HepG2 (cell line): ENCODE data around the gene NYNRIN. TPM values are rescaled to one million over a fixed set of nuclear protein-coding genes. Genes with fewer than 3 reads are reported as not detected.

Source experiments
- AGO1 ChIP-seq: fragments of 200-400 bp; formaldehyde crosslinking; IDR thresholded peaks from 2 replicates; pipeline ENCODE4 v1.6.1; 2017; ENCODE audit warnings: mild to moderate bottlenecking, low read depth, low read length, moderate library complexity; ENCODE audit not compliant: poor library complexity, severe bottlenecking
- FOXC1 ChIP-seq: sonication (generic); formaldehyde crosslinking; IDR thresholded peaks from 2 replicates; pipeline ENCODE4 v1.8.0; 2022; ENCODE audit warnings: mild to moderate bottlenecking, missing genetic modification reagents, borderline replicate concordance
- KLF16 ChIP-seq, 2 experiments: sonication (generic) in 1 of 2; formaldehyde crosslinking in 1 of 2; IDR thresholded peaks; 2 replicates each; pipeline versions ENCODE4 v1.6.1 to v1.8.0; 2016 to 2023; ENCODE audit warnings: missing genetic modification reagents in 2 of 2, missing compliant biosample characterization in 1 of 2
- NFE2L2 ChIP-seq: fragments of 150-350 bp; IDR thresholded peaks from 2 replicates; pipeline ENCODE4 v1.6.1; 2014; ENCODE audit warnings: low read length
- ZNF619 ChIP-seq: sonication (generic); formaldehyde crosslinking; IDR thresholded peaks from 2 replicates; pipeline ENCODE4 v1.4.0; 2020; ENCODE audit warnings: mild to moderate bottlenecking, missing genetic modification reagents
- ZSCAN25 ChIP-seq: sonication (generic); formaldehyde crosslinking; IDR thresholded peaks from 2 replicates; pipeline ENCODE4 v1.8.0; 2022; ENCODE audit warnings: mild to moderate bottlenecking, missing genetic modification reagents
- polyA plus RNA-seq, 8 experiments: library from polyadenylated mRNA; depleted of rRNA in 3 of 8; stranded (reverse) in 7 of 8; unstranded in 1 of 8; fragments of >200 nt; fragmentation: Illumina TruSeq in 4 of 8; extraction: Trizol in 4 of 8; gene quantifications; 2 replicates each; pipeline versions ENCODE4 v1.2.1 to v1.2.3, GENCODE V29; 2011 to 2016; ENCODE audit warnings: low read depth in 4 of 8, missing spikeins in 1 of 8, mixed read lengths in 1 of 8; ENCODE audit not compliant: insufficient read depth in 1 of 8
- total RNA-seq, 5 experiments: library from RNA; depleted of rRNA; stranded (reverse); fragments of >200 nt; fragmentation: Illumina TruSeq; extraction: Trizol; gene quantifications; 2 replicates each; pipeline ENCODE4 v1.2.3, GENCODE V29; 2016; ENCODE audit warnings: low read depth in 1 of 5
- TF ChIP-seq, protein P1 (sequence below): sonication (generic); formaldehyde crosslinking; IDR thresholded peaks from 2 replicates; pipeline ENCODE4 v1.4.0; 2020; ENCODE audit warnings: mild to moderate bottlenecking, missing genetic modification reagents
- TF ChIP-seq, protein P2 (sequence below): sonication (generic); formaldehyde crosslinking; IDR thresholded peaks from 2 replicates; pipeline ENCODE4 v1.4.0; 2020; ENCODE audit warnings: missing genetic modification reagents
- TF ChIP-seq, protein P3 (sequence below): sonication (generic); formaldehyde crosslinking; conservative IDR thresholded peaks from 2 replicates; pipeline ENCODE4 v1.8.0; 2022; ENCODE audit warnings: missing genetic modification reagents
- TF ChIP-seq, protein P4 (sequence below): sonication (generic); formaldehyde crosslinking; IDR thresholded peaks from 2 replicates; pipeline ENCODE4 v1.9.0; 2021; ENCODE audit warnings: mild to moderate bottlenecking, missing genetic modification reagents
- TF ChIP-seq, protein P5 (sequence below): sonication (generic); formaldehyde crosslinking; IDR thresholded peaks from 2 replicates; pipeline ENCODE4 v1.8.1; 2023; ENCODE audit warnings: mild to moderate bottlenecking, inconsistent platforms, moderate library complexity, missing genetic modification reagents, borderline replicate concordance

The NYNRIN gene
- total and polyA plus RNA-seq, 2 of the 13 experiments (the other 11 are each of a cell fraction or from before 2014, with no cell fraction given) = 0.63 to 1.1 TPM

DNA sequence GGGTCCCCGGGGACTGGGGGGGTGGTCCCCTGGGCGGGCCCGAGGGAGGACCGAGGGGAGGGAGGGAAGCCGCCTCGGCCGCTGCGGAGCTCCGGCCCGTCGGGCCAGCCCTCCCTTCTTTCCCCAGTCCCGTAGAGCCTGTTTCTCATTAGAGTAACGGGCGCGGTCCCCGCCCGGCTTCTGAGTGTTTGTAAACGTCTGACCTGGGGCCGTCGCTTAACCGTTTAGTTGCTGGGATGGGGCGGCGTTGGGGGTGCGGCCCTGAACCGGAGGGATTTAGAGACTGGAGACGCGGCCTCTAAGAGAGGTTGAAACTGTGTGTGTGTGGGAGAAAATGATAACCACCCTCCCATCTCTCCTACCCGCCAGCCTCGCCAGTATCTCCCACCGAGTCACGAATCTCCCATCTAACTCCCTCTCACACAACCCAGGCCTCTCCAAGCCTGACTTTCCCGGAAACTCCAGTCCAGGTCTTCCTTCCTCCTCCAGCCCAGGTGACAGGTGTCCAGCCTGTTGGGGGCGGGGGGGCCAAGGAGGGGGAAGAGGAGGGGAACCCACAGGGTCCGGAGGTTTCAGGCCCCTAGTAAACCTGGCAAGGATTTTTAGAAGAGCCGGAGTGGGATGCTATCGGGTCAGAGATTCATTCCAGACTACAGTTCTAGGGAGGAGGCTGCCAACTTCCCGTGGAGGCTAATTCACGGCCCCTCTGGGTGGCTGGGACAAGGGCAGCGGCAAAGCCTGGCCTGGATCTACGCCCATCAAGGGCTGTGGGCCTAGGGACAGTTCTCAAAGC, 31.9 kb upstream of the NYNRIN start (continued):
- TF ChIP-seq, protein P1, sequence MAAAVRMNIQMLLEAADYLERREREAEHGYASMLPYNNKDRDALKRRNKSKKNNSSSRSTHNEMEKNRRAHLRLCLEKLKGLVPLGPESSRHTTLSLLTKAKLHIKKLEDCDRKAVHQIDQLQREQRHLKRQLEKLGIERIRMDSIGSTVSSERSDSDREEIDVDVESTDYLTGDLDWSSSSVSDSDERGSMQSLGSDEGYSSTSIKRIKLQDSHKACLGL (CRISPR knock-in tag) = no peak
- TF ChIP-seq KLF16 (CRISPR knock-in tag; IDR thresholded peaks at IDR 0.05) (0 out of 4 replicates have a peak, but pooled peaks of 1 of the 2 experiments have one; percentile 37), ZSCAN25 (CRISPR knock-in tag) (no peak), AGO1 (peak; percentile 11), NFE2L2 (no peak), FOXC1 (CRISPR knock-in tag) (peak; percentile 67; the same call in 1 of the 2 replicates), ZNF619 (CRISPR knock-in tag) (peak; percentile 73)
- TF ChIP-seq, protein P2, sequence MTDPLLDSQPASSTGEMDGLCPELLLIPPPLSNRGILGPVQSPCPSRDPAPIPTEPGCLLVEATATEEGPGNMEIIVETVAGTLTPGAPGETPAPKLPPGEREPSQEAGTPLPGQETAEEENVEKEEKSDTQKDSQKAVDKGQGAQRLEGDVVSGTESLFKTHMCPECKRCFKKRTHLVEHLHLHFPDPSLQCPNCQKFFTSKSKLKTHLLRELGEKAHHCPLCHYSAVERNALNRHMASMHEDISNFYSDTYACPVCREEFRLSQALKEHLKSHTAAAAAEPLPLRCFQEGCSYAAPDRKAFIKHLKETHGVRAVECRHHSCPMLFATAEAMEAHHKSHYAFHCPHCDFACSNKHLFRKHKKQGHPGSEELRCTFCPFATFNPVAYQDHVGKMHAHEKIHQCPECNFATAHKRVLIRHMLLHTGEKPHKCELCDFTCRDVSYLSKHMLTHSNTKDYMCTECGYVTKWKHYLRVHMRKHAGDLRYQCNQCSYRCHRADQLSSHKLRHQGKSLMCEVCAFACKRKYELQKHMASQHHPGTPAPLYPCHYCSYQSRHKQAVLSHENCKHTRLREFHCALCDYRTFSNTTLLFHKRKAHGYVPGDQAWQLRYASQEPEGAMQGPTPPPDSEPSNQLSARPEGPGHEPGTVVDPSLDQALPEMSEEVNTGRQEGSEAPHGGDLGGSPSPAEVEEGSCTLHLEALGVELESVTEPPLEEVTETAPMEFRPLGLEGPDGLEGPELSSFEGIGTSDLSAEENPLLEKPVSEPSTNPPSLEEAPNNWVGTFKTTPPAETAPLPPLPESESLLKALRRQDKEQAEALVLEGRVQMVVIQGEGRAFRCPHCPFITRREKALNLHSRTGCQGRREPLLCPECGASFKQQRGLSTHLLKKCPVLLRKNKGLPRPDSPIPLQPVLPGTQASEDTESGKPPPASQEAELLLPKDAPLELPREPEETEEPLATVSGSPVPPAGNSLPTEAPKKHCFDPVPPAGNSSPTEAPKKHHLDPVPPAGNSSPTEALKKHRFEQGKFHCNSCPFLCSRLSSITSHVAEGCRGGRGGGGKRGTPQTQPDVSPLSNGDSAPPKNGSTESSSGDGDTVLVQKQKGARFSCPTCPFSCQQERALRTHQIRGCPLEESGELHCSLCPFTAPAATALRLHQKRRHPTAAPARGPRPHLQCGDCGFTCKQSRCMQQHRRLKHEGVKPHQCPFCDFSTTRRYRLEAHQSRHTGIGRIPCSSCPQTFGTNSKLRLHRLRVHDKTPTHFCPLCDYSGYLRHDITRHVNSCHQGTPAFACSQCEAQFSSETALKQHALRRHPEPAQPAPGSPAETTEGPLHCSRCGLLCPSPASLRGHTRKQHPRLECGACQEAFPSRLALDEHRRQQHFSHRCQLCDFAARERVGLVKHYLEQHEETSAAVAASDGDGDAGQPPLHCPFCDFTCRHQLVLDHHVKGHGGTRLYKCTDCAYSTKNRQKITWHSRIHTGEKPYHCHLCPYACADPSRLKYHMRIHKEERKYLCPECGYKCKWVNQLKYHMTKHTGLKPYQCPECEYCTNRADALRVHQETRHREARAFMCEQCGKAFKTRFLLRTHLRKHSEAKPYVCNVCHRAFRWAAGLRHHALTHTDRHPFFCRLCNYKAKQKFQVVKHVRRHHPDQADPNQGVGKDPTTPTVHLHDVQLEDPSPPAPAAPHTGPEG (CRISPR knock-in tag) = 0 out of 2 replicates have a peak, but pooled peaks have one; percentile 54
- TF ChIP-seq, protein P3, sequence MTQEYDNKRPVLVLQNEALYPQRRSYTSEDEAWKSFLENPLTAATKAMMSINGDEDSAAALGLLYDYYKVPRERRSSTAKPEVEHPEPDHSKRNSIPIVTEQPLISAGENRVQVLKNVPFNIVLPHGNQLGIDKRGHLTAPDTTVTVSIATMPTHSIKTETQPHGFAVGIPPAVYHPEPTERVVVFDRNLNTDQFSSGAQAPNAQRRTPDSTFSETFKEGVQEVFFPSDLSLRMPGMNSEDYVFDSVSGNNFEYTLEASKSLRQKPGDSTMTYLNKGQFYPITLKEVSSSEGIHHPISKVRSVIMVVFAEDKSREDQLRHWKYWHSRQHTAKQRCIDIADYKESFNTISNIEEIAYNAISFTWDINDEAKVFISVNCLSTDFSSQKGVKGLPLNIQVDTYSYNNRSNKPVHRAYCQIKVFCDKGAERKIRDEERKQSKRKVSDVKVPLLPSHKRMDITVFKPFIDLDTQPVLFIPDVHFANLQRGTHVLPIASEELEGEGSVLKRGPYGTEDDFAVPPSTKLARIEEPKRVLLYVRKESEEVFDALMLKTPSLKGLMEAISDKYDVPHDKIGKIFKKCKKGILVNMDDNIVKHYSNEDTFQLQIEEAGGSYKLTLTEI (CRISPR knock-in tag) = no peak
- TF ChIP-seq, protein P4, sequence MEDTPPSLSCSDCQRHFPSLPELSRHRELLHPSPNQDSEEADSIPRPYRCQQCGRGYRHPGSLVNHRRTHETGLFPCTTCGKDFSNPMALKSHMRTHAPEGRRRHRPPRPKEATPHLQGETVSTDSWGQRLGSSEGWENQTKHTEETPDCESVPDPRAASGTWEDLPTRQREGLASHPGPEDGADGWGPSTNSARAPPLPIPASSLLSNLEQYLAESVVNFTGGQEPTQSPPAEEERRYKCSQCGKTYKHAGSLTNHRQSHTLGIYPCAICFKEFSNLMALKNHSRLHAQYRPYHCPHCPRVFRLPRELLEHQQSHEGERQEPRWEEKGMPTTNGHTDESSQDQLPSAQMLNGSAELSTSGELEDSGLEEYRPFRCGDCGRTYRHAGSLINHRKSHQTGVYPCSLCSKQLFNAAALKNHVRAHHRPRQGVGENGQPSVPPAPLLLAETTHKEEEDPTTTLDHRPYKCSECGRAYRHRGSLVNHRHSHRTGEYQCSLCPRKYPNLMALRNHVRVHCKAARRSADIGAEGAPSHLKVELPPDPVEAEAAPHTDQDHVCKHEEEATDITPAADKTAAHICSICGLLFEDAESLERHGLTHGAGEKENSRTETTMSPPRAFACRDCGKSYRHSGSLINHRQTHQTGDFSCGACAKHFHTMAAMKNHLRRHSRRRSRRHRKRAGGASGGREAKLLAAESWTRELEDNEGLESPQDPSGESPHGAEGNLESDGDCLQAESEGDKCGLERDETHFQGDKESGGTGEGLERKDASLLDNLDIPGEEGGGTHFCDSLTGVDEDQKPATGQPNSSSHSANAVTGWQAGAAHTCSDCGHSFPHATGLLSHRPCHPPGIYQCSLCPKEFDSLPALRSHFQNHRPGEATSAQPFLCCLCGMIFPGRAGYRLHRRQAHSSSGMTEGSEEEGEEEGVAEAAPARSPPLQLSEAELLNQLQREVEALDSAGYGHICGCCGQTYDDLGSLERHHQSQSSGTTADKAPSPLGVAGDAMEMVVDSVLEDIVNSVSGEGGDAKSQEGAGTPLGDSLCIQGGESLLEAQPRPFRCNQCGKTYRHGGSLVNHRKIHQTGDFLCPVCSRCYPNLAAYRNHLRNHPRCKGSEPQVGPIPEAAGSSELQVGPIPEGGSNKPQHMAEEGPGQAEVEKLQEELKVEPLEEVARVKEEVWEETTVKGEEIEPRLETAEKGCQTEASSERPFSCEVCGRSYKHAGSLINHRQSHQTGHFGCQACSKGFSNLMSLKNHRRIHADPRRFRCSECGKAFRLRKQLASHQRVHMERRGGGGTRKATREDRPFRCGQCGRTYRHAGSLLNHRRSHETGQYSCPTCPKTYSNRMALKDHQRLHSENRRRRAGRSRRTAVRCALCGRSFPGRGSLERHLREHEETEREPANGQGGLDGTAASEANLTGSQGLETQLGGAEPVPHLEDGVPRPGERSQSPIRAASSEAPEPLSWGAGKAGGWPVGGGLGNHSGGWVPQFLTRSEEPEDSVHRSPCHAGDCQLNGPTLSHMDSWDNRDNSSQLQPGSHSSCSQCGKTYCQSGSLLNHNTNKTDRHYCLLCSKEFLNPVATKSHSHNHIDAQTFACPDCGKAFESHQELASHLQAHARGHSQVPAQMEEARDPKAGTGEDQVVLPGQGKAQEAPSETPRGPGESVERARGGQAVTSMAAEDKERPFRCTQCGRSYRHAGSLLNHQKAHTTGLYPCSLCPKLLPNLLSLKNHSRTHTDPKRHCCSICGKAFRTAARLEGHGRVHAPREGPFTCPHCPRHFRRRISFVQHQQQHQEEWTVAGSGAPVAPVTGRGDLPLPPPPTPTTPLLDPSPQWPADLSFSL (CRISPR knock-in tag) = no peak
- TF ChIP-seq, protein P5, sequence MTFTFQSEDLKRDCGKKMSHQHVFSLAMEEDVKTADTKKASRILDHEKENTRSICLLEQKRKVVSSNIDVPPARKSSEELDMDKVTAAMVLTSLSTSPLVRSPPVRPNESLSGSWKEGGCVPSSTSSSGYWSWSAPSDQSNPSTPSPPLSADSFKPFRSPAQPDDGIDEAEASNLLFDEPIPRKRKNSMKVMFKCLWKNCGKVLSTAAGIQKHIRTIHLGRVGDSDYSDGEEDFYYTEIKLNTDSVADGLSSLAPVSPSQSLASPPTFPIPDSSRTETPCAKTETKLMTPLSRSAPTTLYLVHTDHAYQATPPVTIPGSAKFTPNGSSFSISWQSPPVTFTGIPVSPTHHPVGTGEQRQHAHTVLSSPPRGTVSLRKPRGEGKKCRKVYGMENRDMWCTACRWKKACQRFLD (CRISPR knock-in tag) = no peak
